HepG2 (cell line): Measurements from ENCODE around the gene LMAN2. TPM values are rescaled to one million over a fixed set of nuclear protein-coding genes. Genes with fewer than 3 reads are reported as not detected.

Experiments
- ARNT ChIP-seq: fragments of 450-650 bp; IDR thresholded peaks from 2 replicates; pipeline ENCODE4 v1.6.1; 2017
- ATF3 ChIP-seq: sonication (generic); formaldehyde crosslinking; IDR thresholded peaks from 2 replicates; pipeline ENCODE4 v1.4.0; 2020; ENCODE audit warnings: missing genetic modification reagents
- EP300 ChIP-seq, 3 experiments: sonication (generic) in 1 of 3; formaldehyde crosslinking in 1 of 3; IDR thresholded peaks; 2 replicates each; pipeline versions ENCODE4 v1.5.1 to v1.6.1; 2011 to 2020; ENCODE audit warnings: low read depth in 2 of 3, low read length in 2 of 3, borderline replicate concordance in 1 of 3, improper control_type of control experiment in 1 of 3, mild to moderate bottlenecking in 1 of 3, missing genetic modification reagents in 1 of 3, moderate library complexity in 1 of 3
- FOXP4 ChIP-seq: sonication (generic); formaldehyde crosslinking; IDR thresholded peaks from 2 replicates; pipeline ENCODE4 v1.4.0; 2020; ENCODE audit warnings: missing genetic modification reagents
- HMGXB3 ChIP-seq: sonication (generic); formaldehyde crosslinking; IDR thresholded peaks from 2 replicates; pipeline ENCODE4 v1.4.0; 2020; ENCODE audit warnings: missing genetic modification reagents, borderline replicate concordance
- HNF4G ChIP-seq, 2 experiments: sonication (generic) in 1 of 2; formaldehyde crosslinking in 1 of 2; IDR thresholded peaks; 2 replicates each; pipeline versions ENCODE4 v1.4.0 to v1.6.1; 2011 to 2020; ENCODE audit warnings: borderline replicate concordance in 2 of 2, low read depth in 2 of 2, mild to moderate bottlenecking in 2 of 2, low read length in 1 of 2, missing genetic modification reagents in 1 of 2, moderate library complexity in 1 of 2
- IRX3 ChIP-seq: sonication (generic); formaldehyde crosslinking; IDR thresholded peaks from 2 replicates; pipeline ENCODE4 v1.8.1; 2023; ENCODE audit warnings: mild to moderate bottlenecking, low read depth, missing genetic modification reagents, borderline replicate concordance
- JDP2 ChIP-seq: sonication (generic); formaldehyde crosslinking; IDR thresholded peaks from 2 replicates; pipeline ENCODE4 v1.8.1; 2022; ENCODE audit warnings: missing genetic modification reagents, borderline replicate concordance
- KLF6 ChIP-seq: IDR thresholded peaks from 2 replicates; pipeline ENCODE4 v1.8.0; 2016; ENCODE audit warnings: missing biosample characterization, missing genetic modification reagents
- MAFF ChIP-seq: IDR thresholded peaks from 2 replicates; pipeline ENCODE4 v1.6.1; 2011; ENCODE audit warnings: low read depth, low read length, improper control_type of control experiment
- PATZ1 ChIP-seq: sonication (generic); formaldehyde crosslinking; IDR thresholded peaks from 2 replicates; pipeline ENCODE4 v1.4.0; 2020; ENCODE audit warnings: missing genetic modification reagents
- PCBP2 ChIP-seq: fragments of 200-400 bp; formaldehyde crosslinking; optimal IDR thresholded peaks from 2 replicates; pipeline ENCODE3; 2018; ENCODE audit warnings: low read length, low read depth; ENCODE audit not compliant: poor library complexity, severe bottlenecking
- PTBP1 ChIP-seq: fragments of 200-400 bp; formaldehyde crosslinking; IDR thresholded peaks from 2 replicates; pipeline ENCODE4 v1.6.1; 2018; ENCODE audit warnings: low read length, low read depth; ENCODE audit not compliant: poor library complexity, severe bottlenecking
- RXRB ChIP-seq: IDR thresholded peaks from 2 replicates; pipeline ENCODE4 v1.6.1; 2016; ENCODE audit warnings: borderline replicate concordance, missing genetic modification reagents, missing compliant biosample characterization
- TRAFD1 ChIP-seq: sonication (generic); formaldehyde crosslinking; IDR thresholded peaks from 2 replicates; pipeline ENCODE4 v1.5.1; 2020; ENCODE audit warnings: missing genetic modification reagents, mild to moderate bottlenecking, borderline replicate concordance
- ZNF605 ChIP-seq: sonication (generic); formaldehyde crosslinking; IDR thresholded peaks from 2 replicates; pipeline ENCODE4 v1.8.0; 2022; ENCODE audit warnings: mild to moderate bottlenecking, missing genetic modification reagents
- polyA plus RNA-seq, 8 experiments: library from polyadenylated mRNA; depleted of rRNA in 3 of 8; stranded (reverse) in 7 of 8; unstranded in 1 of 8; fragments of >200 nt; fragmentation: Illumina TruSeq in 4 of 8; extraction: Trizol in 4 of 8; gene quantifications; 2 replicates each; pipeline versions ENCODE4 v1.2.1 to v1.2.3, GENCODE V29; 2011 to 2016; ENCODE audit warnings: low read depth in 4 of 8, missing spikeins in 1 of 8, mixed read lengths in 1 of 8; ENCODE audit not compliant: insufficient read depth in 1 of 8
- total RNA-seq, 5 experiments: library from RNA; depleted of rRNA; stranded (reverse); fragments of >200 nt; fragmentation: Illumina TruSeq; extraction: Trizol; gene quantifications; 2 replicates each; pipeline ENCODE4 v1.2.3, GENCODE V29; 2016; ENCODE audit warnings: low read depth in 1 of 5

LMAN2 gene
- total and polyA plus RNA-seq, 2 of the 13 experiments (the other 11 are each of a cell fraction or from before 2014, with no cell fraction given) = 191 to 197 TPM

- no peak for TF ChIP-seq TRAFD1 (CRISPR knock-in tag)
- no peak for TF ChIP-seq JDP2 (CRISPR knock-in tag)
- no peak for TF ChIP-seq MAFF
- 0 out of 2 replicates have a peak, but pooled peaks have one; percentile 21 for TF ChIP-seq KLF6
- 0 out of 2 replicates have a peak, but pooled peaks have one; percentile 3 for TF ChIP-seq PATZ1 (CRISPR knock-in tag)
- no peak for TF ChIP-seq ZNF605
- TF ChIP-seq PCBP2 = no peak
- 0 out of 2 replicates have a peak, but pooled peaks have one; percentile 29 for TF ChIP-seq FOXP4 (CRISPR knock-in tag)
- TF ChIP-seq HMGXB3 = no peak
- TF ChIP-seq IRX3 (CRISPR knock-in tag) = no peak
- TF ChIP-seq PTBP1 = no peak
- TF ChIP-seq ARNT = no peak
- peak; percentile 84 for TF ChIP-seq HNF4G (IDR thresholded peaks at IDR 0.05; ENCODE audit: borderline replicate concordance, low read depth, low read length)
- TF ChIP-seq HNF4G (CRISPR knock-in tag; IDR thresholded peaks at IDR 0.05; ENCODE audit: borderline replicate concordance, low read depth) = no peak; the same call in 1 of the 2 replicates
- TF ChIP-seq ATF3 (CRISPR knock-in tag) = peak; percentile 84
- peak; percentile 24 for TF ChIP-seq RXRB (CRISPR knock-in tag)
- peak; percentile 66 to 68; a peak in 3 of 4 replicates for TF ChIP-seq EP300 (IDR thresholded peaks at IDR 0.05; ENCODE audit: low read depth in 2 of 2, low read length in 2 of 2)
- 0 out of 2 replicates have a peak, but pooled peaks have one; percentile 12 for TF ChIP-seq EP300 (CRISPR knock-in tag; IDR thresholded peaks at IDR 0.05; ENCODE audit: borderline replicate concordance)
These were observed 25.5 kb downstream of the LMAN2 start (continued) for GRCh38 chr5:177325868-177326381.
